CD4-positive, CD25-positive, alpha-beta regulatory T cell (primary cell): ENCODE data around the gene CABLES1. TPM values are rescaled to one million over a fixed set of nuclear protein-coding genes. Genes with fewer than 3 reads are reported as not detected.
"Not testable (repeated sequence)": the region's sequence is repeated elsewhere in the genome, so short reads cannot be mapped to it uniquely, and the experiment has no call there.

Source experiments
- ATAC-seq, 2 donors: fragments of 150-1000 bp; cut with Tn5 transposase; one replicate each; pipeline ENCODE4 v1.10.0; 2021; ENCODE audit warnings: low read depth in 2 of 2, moderate number of reproducible peaks in 2 of 2, moderate library complexity in 1 of 2
- DNase-seq, 3 donors: peaks; one replicate each; pipeline versions ENCODE4 v3.0.0 to v3.0.0-alpha.2; 2012 to 2022; ENCODE audit warnings: mixed read lengths in 1 of 3
- H3K27ac ChIP-seq: one replicate; pipeline ENCODE4 v1.7.0; 2013; ENCODE audit warnings: mild to moderate bottlenecking, low read length; ENCODE audit not compliant: insufficient read depth, poor library complexity, severe bottlenecking
- H3K27me3 ChIP-seq: one replicate; pipeline ENCODE4 v1.7.0; 2013; ENCODE audit warnings: low read length; ENCODE audit not compliant: control insufficient read depth, insufficient read depth
- H3K36me3 ChIP-seq: one replicate; pipeline ENCODE4 v1.7.0; 2013; ENCODE audit warnings: mild to moderate bottlenecking, low read length, moderate library complexity; ENCODE audit not compliant: control insufficient read depth, insufficient read depth
- H3K4me1 ChIP-seq: 2 replicates; pipeline ENCODE4 v1.7.0; 2013; ENCODE audit warnings: mild to moderate bottlenecking, low read length; ENCODE audit not compliant: insufficient read depth, control insufficient read depth, poor library complexity, severe bottlenecking
- H3K4me3 ChIP-seq: one replicate; pipeline ENCODE4 v1.7.0; 2013; ENCODE audit warnings: low read depth, mild to moderate bottlenecking, low read length, moderate library complexity
- H3K9me3 ChIP-seq, 2 experiments: 1 replicate in 1 of 2; 2 replicates in 1 of 2; pipeline ENCODE4 v1.7.0; 2013; ENCODE audit warnings: low read length in 2 of 2, mild to moderate bottlenecking in 1 of 2, moderate library complexity in 1 of 2; ENCODE audit not compliant: control insufficient read depth in 2 of 2
- H3K27ac Mint-ChIP-seq, 3 donors: one replicate each; pipeline ENCODE4 v1.8.0; 2020 to 2022; ENCODE audit warnings: mild to moderate bottlenecking in 3 of 3, mixed read lengths in 3 of 3, moderate library complexity in 2 of 3
- H3K27me3 Mint-ChIP-seq: one replicate; pipeline ENCODE4 v1.8.0; 2022; ENCODE audit warnings: mild to moderate bottlenecking, mixed read lengths
- H3K36me3 Mint-ChIP-seq: one replicate; pipeline ENCODE4 v1.8.0; 2020; ENCODE audit warnings: mixed read lengths
- H3K4me1 Mint-ChIP-seq, 4 donors: one replicate each; pipeline ENCODE4 v1.8.0; 2020 to 2022; ENCODE audit warnings: mixed read lengths in 4 of 4, mild to moderate bottlenecking in 1 of 4
- H3K4me3 Mint-ChIP-seq, 4 donors: one replicate each; pipeline ENCODE4 v1.8.0; 2020 to 2022; ENCODE audit warnings: mild to moderate bottlenecking in 4 of 4, mixed read lengths in 4 of 4, moderate library complexity in 3 of 4
- H3K9me3 Mint-ChIP-seq, 7 donors: one replicate each; pipeline ENCODE4 v1.8.0; 2020 to 2022; ENCODE audit warnings: mixed read lengths in 7 of 7, mild to moderate bottlenecking in 3 of 7, moderate library complexity in 2 of 7
- polyA plus RNA-seq, 4 donors: library from polyadenylated mRNA; unstranded; fragments of 300-500 nt; fragmentation: Illumina TruSeq; gene quantifications; one replicate each; pipeline ENCODE4 v1.2.3, GENCODE V29; 2021
- total RNA-seq: library from RNA; stranded (reverse); gene quantifications from one replicate; pipeline ENCODE4 v1.2.3, GENCODE V29; 2022

CABLES1 gene
- total and polyA plus RNA-seq, 5 donors from 2014 or later: 0.46 to 5.4 TPM; not detected in 3

GRCh38 chr18:23267447-23267776 lies 132.1 kb downstream of the CABLES1 start:
- H3K27ac ChIP-seq: no peak overlapping the region
- H3K4me3 ChIP-seq: no peak overlapping the region
- no peak overlapping the region for H3K4me3 Mint-ChIP-seq
- H3K27me3 Mint-ChIP-seq: no peaks in the 10 kb centered on the region
- peaks cover 1 to 28% (median 4%) of the 10 kb centered on the region in 7 donors for H3K9me3 Mint-ChIP-seq
- H3K9me3 ChIP-seq: peaks cover 5 to 15% of the 10 kb centered on the region in 2 experiments
- H3K4me1 ChIP-seq: no peaks in the 10 kb centered on the region
- peaks cover 9% of the 10 kb centered on the region for H3K36me3 Mint-ChIP-seq
- no peaks in the 10 kb centered on the region for H3K36me3 ChIP-seq
- no peaks in the 10 kb centered on the region for H3K27me3 ChIP-seq
- DNase-seq: peak in 1 of 3 donors; percentile 65
- peak overlapping the region in 2 of 3 donors; percentile 68 to 76 for H3K27ac Mint-ChIP-seq
- H3K4me1 Mint-ChIP-seq: peaks cover 0 to 22% (median 11%) of the 10 kb centered on the region in 4 donors
- ATAC-seq: no peak

- no peaks in the 10 kb centered on the region for H3K4me1 ChIP-seq
- H3K27ac ChIP-seq: no peak overlapping the region
- no peak overlapping the region for H3K4me3 ChIP-seq
- no peaks in the 10 kb centered on the region for H3K27me3 ChIP-seq
- Mint-ChIP-seq H3K4me3 (no peak overlapping the region), H3K27ac (no peak overlapping the region), H3K4me1 (peaks cover 0 to 22% (median 11%) of the 10 kb centered on the region in 4 donors), H3K36me3 (peaks cover 9% of the 10 kb centered on the region), H3K9me3 (peaks cover 1 to 30% (median 4%) of the 10 kb centered on the region in 7 donors), H3K27me3 (no peaks in the 10 kb centered on the region)
- no peak for DNase-seq
- no peak for ATAC-seq
- peaks cover 5 to 15% of the 10 kb centered on the region in 2 experiments for H3K9me3 ChIP-seq
- H3K36me3 ChIP-seq: no peaks in the 10 kb centered on the region
Observed at GRCh38 chr18:23268641-23269040, 133.4 kb downstream of the CABLES1 start.

GRCh38 chr18:23269068-23269467 lies 133.8 kb downstream of the CABLES1 start:
- H3K9me3 Mint-ChIP-seq: peaks cover 1 to 30% (median 4%) of the 10 kb centered on the region in 7 donors
- H3K27ac Mint-ChIP-seq: peak overlapping the region in 1 of 3 donors; percentile 27
- H3K27ac ChIP-seq, H3K4me1 ChIP-seq, H3K36me3 Mint-ChIP-seq, H3K4me3 Mint-ChIP-seq, H3K36me3 ChIP-seq, H3K27me3 ChIP-seq, H3K4me3 ChIP-seq, H3K27me3 Mint-ChIP-seq: not testable (repeated sequence)
- ATAC-seq: peak in 1 of 2 donors; percentile 49
- H3K4me1 Mint-ChIP-seq: peaks cover 0 to 22% (median 11%) of the 10 kb centered on the region in 4 donors
- DNase-seq: peak in 1 of 3 donors; percentile 41
- peaks cover 5 to 15% of the 10 kb centered on the region in 2 experiments for H3K9me3 ChIP-seq

GRCh38 chr18:23269928-23270327 lies 134.6 kb downstream of the CABLES1 start:
- H3K36me3 ChIP-seq: no peaks in the 10 kb centered on the region
- H3K4me1 ChIP-seq: no peaks in the 10 kb centered on the region
- H3K27me3 ChIP-seq: no peaks in the 10 kb centered on the region
- ATAC-seq (no peak), DNase-seq (no peak)
- H3K27ac ChIP-seq: no peak overlapping the region
- Mint-ChIP-seq H3K27ac (peak overlapping the region in 1 of 3 donors; percentile 27), H3K36me3 (peaks cover 9% of the 10 kb centered on the region), H3K4me1 (peaks cover 0 to 22% (median 11%) of the 10 kb centered on the region in 4 donors), H3K27me3 (no peaks in the 10 kb centered on the region), H3K9me3 (peaks cover 1 to 30% (median 4%) of the 10 kb centered on the region in 7 donors), H3K4me3 (no peak overlapping the region)
- H3K9me3 ChIP-seq: peaks cover 5 to 15% of the 10 kb centered on the region in 2 experiments
- H3K4me3 ChIP-seq: no peak overlapping the region

- H3K9me3 Mint-ChIP-seq: peaks cover 1 to 30% (median 4%) of the 10 kb centered on the region in 7 donors
- peaks cover 9% of the 10 kb centered on the region for H3K36me3 Mint-ChIP-seq
Observed at GRCh38 chr18:23270986-23271680, 135.8 kb downstream of the CABLES1 start.

GRCh38 chr18:23272498-23273232 lies 137.4 kb downstream of the CABLES1 start:
- Mint-ChIP-seq H3K27me3 (no peaks in the 10 kb centered on the region), H3K27ac (no peak overlapping the region), H3K9me3 (peaks cover 1 to 30% (median 7%) of the 10 kb centered on the region in 7 donors), H3K4me1 (peaks cover 0 to 12% (median 5%) of the 10 kb centered on the region in 4 donors), H3K4me3 (no peak overlapping the region), H3K36me3 (peaks cover 13% of the 10 kb centered on the region)
- no peaks in the 10 kb centered on the region for H3K36me3 ChIP-seq
- no peak overlapping the region for H3K27ac ChIP-seq
- peaks cover 5 to 15% of the 10 kb centered on the region in 2 experiments for H3K9me3 ChIP-seq
- H3K4me3 ChIP-seq: no peak overlapping the region
- no peaks in the 10 kb centered on the region for H3K4me1 ChIP-seq
- no peak for DNase-seq
- H3K27me3 ChIP-seq: no peaks in the 10 kb centered on the region
- ATAC-seq: no peak

More at GRCh38 chr18:23270986-23271680, 135.8 kb downstream of the CABLES1 start:
- ATAC-seq: no peak
- Histone ChIP-seq H3K4me1 (no peaks in the 10 kb centered on the region), H3K4me3 (no peak overlapping the region), H3K9me3 (peaks cover 5 to 15% of the 10 kb centered on the region in 2 experiments), H3K36me3 (no peaks in the 10 kb centered on the region), H3K27me3 (no peaks in the 10 kb centered on the region), H3K27ac (no peak overlapping the region)
- H3K27me3 Mint-ChIP-seq: no peaks in the 10 kb centered on the region
- no peak overlapping the region for H3K4me3 Mint-ChIP-seq
- H3K4me1 Mint-ChIP-seq: peaks cover 0 to 22% (median 11%) of the 10 kb centered on the region in 4 donors
- DNase-seq: no peak
- no peak overlapping the region for H3K27ac Mint-ChIP-seq

GRCh38 chr18:23273443-23273966 lies 138.2 kb downstream of the CABLES1 start:
- no peak overlapping the region for H3K4me3 Mint-ChIP-seq
- H3K27ac ChIP-seq: no peak overlapping the region
- H3K27ac Mint-ChIP-seq: no peak overlapping the region
- peaks cover 14% of the 10 kb centered on the region for H3K36me3 Mint-ChIP-seq
- no peaks in the 10 kb centered on the region for H3K27me3 ChIP-seq
- ATAC-seq (no peak), DNase-seq (no peak)
- H3K27me3 Mint-ChIP-seq: no peaks in the 10 kb centered on the region
- H3K9me3 Mint-ChIP-seq: peaks cover 1 to 27% (median 6%) of the 10 kb centered on the region in 7 donors
- H3K9me3 ChIP-seq: peaks cover 5 to 15% of the 10 kb centered on the region in 2 experiments
- no peaks in the 10 kb centered on the region for H3K4me1 ChIP-seq
- H3K4me1 Mint-ChIP-seq: peaks cover 0 to 8% (median 1%) of the 10 kb centered on the region in 4 donors
- no peaks in the 10 kb centered on the region for H3K36me3 ChIP-seq
- H3K4me3 ChIP-seq: no peak overlapping the region
